IgD-negative memory B cell (primary cell): Measurements from ENCODE around the gene UBXN2A. TPM values are rescaled to one million over a fixed set of nuclear protein-coding genes. Genes with fewer than 3 reads are reported as not detected.

Experiments
- polyA plus RNA-seq: library from polyadenylated mRNA; unstranded; fragments of 300-500 nt; fragmentation: Illumina TruSeq; gene quantifications from one replicate; pipeline ENCODE4 v1.2.3, GENCODE V29; 2021

Gene UBXN2A
- polyA plus RNA-seq, 1 donor from 2014 or later: 16.6 TPM

Other genes starting within 250 kb of the UBXN2A start
- gene ATAD2B, start 13.3 kb upstream of the UBXN2A start, polyA plus RNA-seq: 12.4 TPM
- not detected for gene MFSD2B, start 69.6 kb downstream of the UBXN2A start, polyA plus RNA-seq
- 5.8 TPM for gene WDCP, start 106.9 kb downstream of the UBXN2A start, polyA plus RNA-seq
- gene FKBP1B, start 109.3 kb downstream of the UBXN2A start, polyA plus RNA-seq: 3.9 TPM
- 171 TPM for gene SF3B6, start 135.9 kb downstream of the UBXN2A start, polyA plus RNA-seq
- gene TP53I3, start 144.4 kb downstream of the UBXN2A start, polyA plus RNA-seq: 4.1 TPM
- not detected for gene PFN4, start 182.9 kb downstream of the UBXN2A start, polyA plus RNA-seq
- gene FAM228B, start 183.0 kb downstream of the UBXN2A start, polyA plus RNA-seq: 12.1 TPM
- gene FAM228A, start 234.6 kb downstream of the UBXN2A start, polyA plus RNA-seq: not detected